ENCODE measurements around the gene RYR1. TPM values are rescaled to one million over a fixed set of nuclear protein-coding genes. Genes with fewer than 3 reads are reported as not detected.
"Not testable (repeated sequence)": the region's sequence is repeated elsewhere in the genome, so short reads cannot be mapped to it uniquely, and the experiment has no call there.

The RYR1 gene
- total RNA-seq, 6 experiments from 2014 or later = not detected

DNA sequence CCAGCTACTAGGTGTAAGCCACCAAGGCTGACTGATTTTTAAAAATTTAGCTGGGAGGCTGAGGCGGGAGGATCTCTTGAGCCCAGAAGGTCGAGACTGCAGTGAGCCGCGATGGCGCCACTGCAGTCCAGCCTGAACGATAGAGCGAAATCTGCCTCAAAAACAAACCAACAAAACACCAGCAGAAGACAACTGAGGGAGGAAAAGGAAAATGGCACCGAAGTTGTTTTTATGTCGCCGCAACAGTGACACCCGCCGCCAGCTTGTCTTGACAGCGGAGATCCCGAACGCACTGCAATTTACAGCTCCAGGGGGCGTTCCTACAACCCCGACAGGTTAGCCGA lies 30.9 kb upstream of the RYR1 start:
- Mint-ChIP-seq H3K36me3 (ENCODE audit: low read depth) (no peaks in the 10 kb centered on the region), H3K9me3 (no peaks in the 10 kb centered on the region), H3K27me3 (ENCODE audit: insufficient read depth) (peaks cover 2% of the 10 kb centered on the region), H3K27ac (peak overlapping the region; percentile 78), H3K4me1 (ENCODE audit: low read depth) (peaks cover 22% of the 10 kb centered on the region), H3K4me3 (peak overlapping the region; percentile 93)
- DNase-seq = no peak
- TF ChIP-seq, protein P1, sequence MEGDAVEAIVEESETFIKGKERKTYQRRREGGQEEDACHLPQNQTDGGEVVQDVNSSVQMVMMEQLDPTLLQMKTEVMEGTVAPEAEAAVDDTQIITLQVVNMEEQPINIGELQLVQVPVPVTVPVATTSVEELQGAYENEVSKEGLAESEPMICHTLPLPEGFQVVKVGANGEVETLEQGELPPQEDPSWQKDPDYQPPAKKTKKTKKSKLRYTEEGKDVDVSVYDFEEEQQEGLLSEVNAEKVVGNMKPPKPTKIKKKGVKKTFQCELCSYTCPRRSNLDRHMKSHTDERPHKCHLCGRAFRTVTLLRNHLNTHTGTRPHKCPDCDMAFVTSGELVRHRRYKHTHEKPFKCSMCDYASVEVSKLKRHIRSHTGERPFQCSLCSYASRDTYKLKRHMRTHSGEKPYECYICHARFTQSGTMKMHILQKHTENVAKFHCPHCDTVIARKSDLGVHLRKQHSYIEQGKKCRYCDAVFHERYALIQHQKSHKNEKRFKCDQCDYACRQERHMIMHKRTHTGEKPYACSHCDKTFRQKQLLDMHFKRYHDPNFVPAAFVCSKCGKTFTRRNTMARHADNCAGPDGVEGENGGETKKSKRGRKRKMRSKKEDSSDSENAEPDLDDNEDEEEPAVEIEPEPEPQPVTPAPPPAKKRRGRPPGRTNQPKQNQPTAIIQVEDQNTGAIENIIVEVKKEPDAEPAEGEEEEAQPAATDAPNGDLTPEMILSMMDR (IDR thresholded peaks at IDR 0.05) = no peak

DNA sequence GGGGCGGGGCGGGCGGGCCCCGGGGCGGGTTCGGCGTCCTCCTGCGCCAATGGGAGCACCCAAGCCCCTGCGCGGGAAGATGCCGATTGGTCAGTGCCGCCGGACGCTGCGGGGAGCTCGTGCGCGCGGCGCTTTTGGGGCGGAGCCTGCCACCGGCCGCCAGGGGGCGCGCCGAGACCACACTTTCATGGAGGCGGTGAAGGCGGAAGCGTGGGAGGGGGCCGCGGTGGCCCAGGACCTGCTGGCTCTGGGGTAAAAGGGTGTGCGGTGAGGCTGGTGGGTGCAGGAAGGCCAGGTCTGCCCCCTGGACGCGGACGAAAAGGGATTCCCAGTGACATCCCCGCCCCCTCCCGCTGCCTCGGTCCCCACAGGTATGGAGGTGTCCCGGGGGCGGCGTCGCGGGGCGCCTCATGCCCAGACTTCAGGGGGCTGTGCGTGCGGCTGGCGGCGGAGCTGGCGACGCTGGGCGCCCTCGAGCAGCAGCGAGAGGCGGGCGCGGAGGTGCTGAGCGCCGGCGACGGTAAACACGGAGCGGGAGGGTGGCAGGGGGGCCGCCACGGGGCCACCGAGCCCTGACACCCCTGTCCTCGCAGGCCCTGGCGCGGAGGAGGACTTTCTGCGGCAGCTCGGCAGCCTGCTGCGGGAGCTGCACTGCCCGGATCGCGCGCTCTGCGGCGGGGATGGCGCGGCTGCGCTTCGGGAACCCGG lies 30.4 kb upstream of the RYR1 start, which contains the start of gene FAM98C:
Gene FAM98C (plus strand): TSS at position 127 of the 708 bp plus-strand sequence. CDS start 61 bp downstream, at position 188.
- Mint-ChIP-seq H3K27me3 (ENCODE audit: insufficient read depth) (peaks cover 2% of the 10 kb centered on the region), H3K27ac (peak within 1 kb of the TSS; percentile 78), H3K4me1 (ENCODE audit: low read depth) (peaks cover 22% of the 10 kb centered on the region), H3K36me3 (ENCODE audit: low read depth) (no peaks in the 10 kb centered on the region), H3K4me3 (peak within 1 kb of the TSS; percentile 93), H3K9me3 (no peaks in the 10 kb centered on the region)
- DNase-seq = peak; percentile 93
- TF ChIP-seq, protein P1 (IDR thresholded peaks at IDR 0.05) = peak; percentile 100

DNA sequence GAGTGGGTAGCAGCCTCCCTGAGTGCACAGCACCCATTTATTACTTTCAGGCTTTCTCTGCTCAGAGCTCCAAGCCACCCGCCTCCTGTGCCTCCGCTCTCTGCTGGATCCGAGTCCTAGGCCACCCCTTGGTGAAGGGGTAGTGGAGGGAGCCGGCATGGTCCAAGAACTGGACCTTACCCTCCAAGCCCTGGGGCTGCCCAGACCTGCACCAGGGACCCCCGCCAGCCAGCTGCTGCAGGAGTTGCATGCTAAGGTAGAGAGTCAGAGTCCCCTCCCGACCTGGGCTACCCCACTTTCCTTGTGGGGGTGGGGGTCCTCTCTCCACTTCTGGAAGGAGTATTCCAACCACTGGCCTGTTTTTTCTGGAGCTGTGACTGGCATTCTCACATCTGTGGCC lies 28.6 kb upstream of the RYR1 start:
- peaks cover 2% of the 10 kb centered on the region for H3K27me3 Mint-ChIP-seq (ENCODE audit: insufficient read depth)
- TF ChIP-seq, protein P1 (IDR thresholded peaks at IDR 0.05) = no peak
- DNase-seq = no peak
- peak overlapping the region; percentile 93; the same call in 1 of the 2 replicates for H3K4me3 Mint-ChIP-seq
- H3K4me1 Mint-ChIP-seq (ENCODE audit: low read depth) = peaks cover 15% of the 10 kb centered on the region
- H3K27ac Mint-ChIP-seq = no peak overlapping the region
- H3K36me3 Mint-ChIP-seq (ENCODE audit: low read depth) = no peaks in the 10 kb centered on the region
- no peaks in the 10 kb centered on the region for H3K9me3 Mint-ChIP-seq

DNA sequence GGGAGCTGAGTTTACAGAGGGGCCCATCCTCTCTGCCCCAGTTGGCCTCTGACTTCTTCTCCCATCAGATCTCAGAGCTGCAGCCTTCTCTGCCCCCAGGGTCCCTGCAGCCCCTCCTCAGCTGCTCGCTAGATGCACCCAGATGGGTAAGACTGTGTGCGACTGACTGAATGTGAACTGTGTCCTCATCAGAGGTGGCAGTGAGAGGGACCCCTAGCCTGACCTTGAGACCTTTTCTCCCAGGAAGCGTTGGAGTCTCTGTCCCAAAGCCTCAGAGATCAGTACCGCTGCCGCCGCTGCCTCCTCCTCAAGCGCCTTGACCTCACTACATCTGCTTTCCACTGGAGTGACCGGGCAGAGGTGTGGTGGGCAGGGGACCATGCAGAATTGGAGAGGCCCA lies 28.2 kb upstream of the RYR1 start:
- Mint-ChIP-seq H3K36me3 (ENCODE audit: low read depth) (no peaks in the 10 kb centered on the region), H3K27ac (no peak overlapping the region), H3K27me3 (ENCODE audit: insufficient read depth) (peaks cover 2% of the 10 kb centered on the region), H3K9me3 (no peaks in the 10 kb centered on the region), H3K4me1 (ENCODE audit: low read depth) (peaks cover 11% of the 10 kb centered on the region), H3K4me3 (no peak overlapping the region)
- DNase-seq = no peak
- TF ChIP-seq, protein P1 (IDR thresholded peaks at IDR 0.05) = no peak

DNA sequence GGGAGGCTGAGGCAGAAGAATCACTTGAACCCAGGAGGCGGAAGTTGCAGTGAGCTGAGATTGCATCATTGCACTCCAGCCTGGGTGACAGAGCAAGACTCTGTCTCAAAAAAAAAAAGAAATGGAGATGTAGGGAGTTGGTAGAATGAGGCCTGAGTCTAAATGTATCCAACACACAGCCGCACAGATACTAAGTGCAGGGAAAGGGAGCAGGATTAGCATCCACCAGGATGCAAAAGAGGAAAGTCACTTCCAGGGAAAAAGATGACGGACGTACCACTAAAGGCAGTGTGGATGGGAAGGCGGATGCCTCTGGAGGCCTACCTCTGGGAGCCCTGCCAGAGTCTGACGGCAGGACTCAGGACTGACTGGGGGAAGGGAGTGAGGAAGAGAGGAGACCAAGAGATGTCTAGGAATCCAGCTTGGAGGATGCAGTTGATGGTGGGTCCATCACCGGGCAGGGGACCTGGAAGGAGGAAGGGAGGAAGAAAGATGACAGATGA lies 23.8 kb upstream of the RYR1 start:
- H3K27me3 Mint-ChIP-seq (ENCODE audit: insufficient read depth) = no peaks in the 10 kb centered on the region; the same call in 1 of the 2 replicates
- H3K4me1 Mint-ChIP-seq (ENCODE audit: low read depth) = peaks cover 6% of the 10 kb centered on the region
- H3K36me3 Mint-ChIP-seq (ENCODE audit: low read depth) = no peaks in the 10 kb centered on the region
- no peak overlapping the region for H3K27ac Mint-ChIP-seq
- no peaks in the 10 kb centered on the region for H3K9me3 Mint-ChIP-seq
- TF ChIP-seq, protein P1 (IDR thresholded peaks at IDR 0.05) = no peak
- DNase-seq = no peak
- no peak overlapping the region for H3K4me3 Mint-ChIP-seq

DNA sequence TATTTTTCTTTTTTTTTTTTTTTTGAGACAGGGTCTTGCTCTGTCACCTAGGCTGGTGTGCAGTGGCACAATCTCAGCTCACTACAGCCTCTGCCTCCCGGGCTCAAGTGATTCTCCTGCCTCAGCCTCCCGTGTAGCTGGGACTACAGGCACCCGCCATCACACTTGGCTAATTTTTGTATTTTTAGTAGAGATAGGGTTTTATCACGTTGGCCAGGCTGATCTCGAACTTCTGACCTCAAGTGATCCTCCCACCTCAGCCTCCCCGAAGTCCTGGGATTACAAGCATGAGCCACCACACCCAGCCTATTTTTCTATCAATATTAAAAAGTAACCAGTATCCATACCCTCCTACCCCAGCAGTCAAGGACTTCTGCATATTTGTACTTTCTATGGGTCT lies 23.1 kb upstream of the RYR1 start:
- not testable (repeated sequence) for H3K27me3 Mint-ChIP-seq (ENCODE audit: insufficient read depth); H3K27ac Mint-ChIP-seq; H3K4me3 Mint-ChIP-seq; H3K9me3 Mint-ChIP-seq; H3K4me1 Mint-ChIP-seq (ENCODE audit: low read depth); DNase-seq; H3K36me3 Mint-ChIP-seq (ENCODE audit: low read depth)

All from HFFc6 (cell line).